T-cell (primary cell): ENCODE data around the gene CCR2. TPM values are rescaled to one million over a fixed set of nuclear protein-coding genes. Genes with fewer than 3 reads are reported as not detected.

Experiments
- ATAC-seq, 4 experiments: fragments of 200-7000 bp in 3 of 4; fragments of 150-1000 bp in 1 of 4; cut with Tn5 transposase; replicated peaks in 1 of 4; 1 replicate in 3 of 4; 2 replicates in 1 of 4; pipeline ENCODE4 v1.10.0; 2021; ENCODE audit warnings: moderate library complexity in 3 of 4, mild to moderate bottlenecking in 2 of 4, moderate number of reproducible peaks in 1 of 4
- CTCF ChIA-PET, 2 donors: fragments of 300-600 bp; sonication (Branson Sonifier 250); formaldehyde crosslinking; loops; one replicate each; lab custom pipeline; 2022; ENCODE audit warnings: antibody characterized with exemption in 2 of 2; lab: Charles Lee
- POLR2A ChIA-PET, 2 donors: fragments of 300-600 bp; sonication (Branson Sonifier 250); formaldehyde crosslinking; loops; one replicate each; lab custom pipeline; 2022; ENCODE audit warnings: antibody characterized with exemption in 2 of 2; lab: Charles Lee
- DNase-seq, 35 experiments: peaks; one replicate each; pipeline versions ENCODE4 v3.0.0 to v3.0.0-alpha.2; 2013 to 2023
- H3K27ac ChIP-seq: one replicate; pipeline ENCODE4 v1.5.1; 2013; ENCODE audit warnings: low read length
- H3K27me3 ChIP-seq, 2 experiments: replicated peaks in 1 of 2; 1 replicate in 1 of 2; 2 replicates in 1 of 2; pipeline versions ENCODE4 v1.6.1 to v1.7.0; 2013; ENCODE audit warnings: low read length in 1 of 2, mixed read lengths in 1 of 2; ENCODE audit not compliant: control insufficient read depth in 2 of 2, insufficient read depth in 2 of 2; ENCODE audit errors: extremely low read depth in 1 of 2
- H3K36me3 ChIP-seq, 2 donors: 1 replicate in 1 of 2; 2 replicates in 1 of 2; pipeline versions ENCODE4 v1.6.1 to v1.7.0; 2013; ENCODE audit warnings: low read length in 1 of 2; ENCODE audit not compliant: control insufficient read depth in 2 of 2, insufficient read depth in 1 of 2; ENCODE audit errors: extremely low read depth in 1 of 2
- H3K4me1 ChIP-seq, 2 experiments: 1 replicate in 1 of 2; 2 replicates in 1 of 2; pipeline versions ENCODE4 v1.6.1 to v1.7.0; 2013; ENCODE audit warnings: low read length in 2 of 2, mixed read lengths in 1 of 2; ENCODE audit not compliant: insufficient read depth in 2 of 2, control insufficient read depth in 1 of 2; ENCODE audit errors: extremely low read depth in 1 of 2
- H3K4me3 ChIP-seq, 2 donors: 1 replicate in 1 of 2; 2 replicates in 1 of 2; pipeline versions ENCODE4 v1.5.1 to v1.7.0; 2013; ENCODE audit warnings: mild to moderate bottlenecking in 2 of 2, low read length in 1 of 2, moderate library complexity in 1 of 2; ENCODE audit not compliant: control insufficient read depth in 1 of 2; ENCODE audit errors: extremely low read depth in 1 of 2
- H3K9me3 ChIP-seq: 2 replicates; pipeline ENCODE4 v1.7.0; 2013
- H3K27ac Mint-ChIP-seq, 2 donors: one replicate each; pipeline ENCODE4 v1.8.0; 2020 to 2021; ENCODE audit warnings: mild to moderate bottlenecking in 2 of 2, mixed read lengths in 2 of 2
- H3K27me3 Mint-ChIP-seq, 2 donors: one replicate each; pipeline ENCODE4 v1.8.0; 2021 to 2022; ENCODE audit warnings: mixed read lengths in 2 of 2
- H3K36me3 Mint-ChIP-seq: one replicate; pipeline ENCODE4 v1.8.0; 2021; ENCODE audit warnings: mixed read lengths
- H3K4me1 Mint-ChIP-seq, 3 donors: one replicate each; pipeline ENCODE4 v1.8.0; 2020 to 2022; ENCODE audit warnings: mixed read lengths in 3 of 3, mild to moderate bottlenecking in 1 of 3
- H3K4me3 Mint-ChIP-seq, 3 donors: one replicate each; pipeline ENCODE4 v1.8.0; 2020 to 2022; ENCODE audit warnings: mild to moderate bottlenecking in 3 of 3, mixed read lengths in 3 of 3, moderate library complexity in 3 of 3
- H3K9me3 Mint-ChIP-seq, 3 donors: one replicate each; pipeline ENCODE4 v1.8.0; 2020 to 2022; ENCODE audit warnings: mixed read lengths in 3 of 3
- WGBS: methylation state at CpG from one replicate; pipeline ENCODE4 v1.1.5; 2013; ENCODE audit warnings: missing lambda C conversion rate; ENCODE audit not compliant: insufficient coverage; 5-methylcytosine and 5-hydroxymethylcytosine counted together
- total RNA-seq, 35 experiments: library from RNA in 6 of 35; stranded (reverse) in 6 of 35; fragments of 120-200 nt in 1 of 35; gene quantifications; one replicate each; pipeline versions ENCODE4 v1.2.1 to v1.2.4 and lab custom pipeline; 2013 to 2026

The CCR2 gene
- total RNA-seq, 5 donors from 2014 or later (not counting 1 experiment from before 2014, with no cell fraction given) = 3.3 to 15.1 (median 8.1) TPM

DNA sequence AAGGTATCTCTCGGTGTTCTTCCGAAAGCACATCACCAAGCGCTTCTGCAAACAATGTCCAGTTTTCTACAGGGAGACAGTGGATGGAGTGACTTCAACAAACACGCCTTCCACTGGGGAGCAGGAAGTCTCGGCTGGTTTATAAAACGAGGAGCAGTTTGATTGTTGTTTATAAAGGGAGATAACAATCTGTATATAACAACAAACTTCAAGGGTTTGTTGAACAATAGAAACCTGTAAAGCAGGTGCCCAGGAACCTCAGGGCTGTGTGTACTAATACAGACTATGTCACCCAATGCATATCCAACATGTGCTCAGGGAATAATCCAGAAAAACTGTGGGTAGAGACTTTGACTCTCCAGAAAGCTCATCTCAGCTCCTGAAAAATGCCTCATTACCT, 4.6 kb downstream of the CCR2 start:
- H3K27ac Mint-ChIP-seq = peak overlapping the region; percentile 63 to 81
- no peak for ATAC-seq
- peaks cover 14 to 35% of the 10 kb centered on the region in 2 experiments for H3K4me1 ChIP-seq
- H3K27me3 ChIP-seq = no peaks in the 10 kb centered on the region
- peak overlapping the region in 1 of 3 donors; percentile 2 for H3K4me3 Mint-ChIP-seq
- no peaks in the 10 kb centered on the region for H3K9me3 ChIP-seq
- POLR2A ChIA-PET = no interaction called here
- 78% methylated on average over 3 of the region's 6 CpGs for WGBS
- CTCF ChIA-PET = no interaction called here
- peaks cover 2 to 10% of the 10 kb centered on the region in 2 donors for H3K27me3 Mint-ChIP-seq
- no peaks in the 10 kb centered on the region for H3K36me3 ChIP-seq
- peaks cover 21 to 74% (median 49%) of the 10 kb centered on the region in 3 donors for H3K4me1 Mint-ChIP-seq
- H3K27ac ChIP-seq = no peak overlapping the region
- no peak overlapping the region for H3K4me3 ChIP-seq
- DNase-seq = no peak
- H3K9me3 Mint-ChIP-seq = no peaks in the 10 kb centered on the region
- no peaks in the 10 kb centered on the region for H3K36me3 Mint-ChIP-seq

DNA sequence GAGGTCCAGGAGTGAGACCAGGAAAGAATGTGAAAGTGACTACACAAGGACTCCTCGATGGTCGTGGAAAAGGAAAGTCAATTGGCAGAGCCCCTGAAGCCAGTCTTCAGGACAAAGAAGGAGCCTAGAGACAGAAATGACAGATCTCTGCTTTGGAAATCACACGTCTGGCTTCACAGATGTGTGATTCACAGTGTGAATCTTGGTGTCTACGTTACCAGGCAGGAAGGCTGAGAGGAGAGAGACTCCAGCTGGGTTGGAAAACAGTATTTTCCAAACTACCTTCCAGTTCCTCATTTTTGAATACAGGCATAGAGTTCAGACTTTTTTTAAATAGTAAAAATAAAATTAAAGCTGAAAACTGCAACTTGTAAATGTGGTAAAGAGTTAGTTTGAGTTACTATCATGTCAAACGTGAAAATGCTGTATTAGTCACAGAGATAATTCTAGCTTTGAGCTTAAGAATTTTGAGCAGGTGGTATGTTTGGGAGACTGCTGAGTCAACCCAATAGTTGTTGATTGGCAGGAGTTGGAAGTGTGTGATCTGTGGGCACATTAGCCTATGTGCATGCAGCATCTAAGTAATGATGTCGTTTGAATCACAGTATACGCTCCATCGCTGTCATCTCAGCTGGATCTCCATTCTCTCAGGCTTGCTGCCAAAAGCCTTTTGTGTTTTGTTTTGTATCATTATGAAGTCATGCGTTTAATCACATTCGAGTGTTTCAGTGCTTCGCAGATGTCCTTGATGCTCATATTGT, 6.0 kb downstream of the CCR2 start:
- Histone ChIP-seq H3K27me3 (no peaks in the 10 kb centered on the region), H3K4me3 (no peak overlapping the region), H3K27ac (peak overlapping the region; percentile 42), H3K4me1 (peaks cover 2 to 29% of the 10 kb centered on the region in 2 experiments), H3K9me3 (no peaks in the 10 kb centered on the region), H3K36me3 (no peaks in the 10 kb centered on the region)
- H3K36me3 Mint-ChIP-seq = no peaks in the 10 kb centered on the region
- POLR2A ChIA-PET = no interaction called here
- H3K27ac Mint-ChIP-seq = peak overlapping the region; percentile 65 to 80
- no peaks in the 10 kb centered on the region for H3K9me3 Mint-ChIP-seq
- WGBS = 38% methylated on average over 6 of the region's 11 CpGs
- ATAC-seq (peak; percentile 41 to 50 (median 46)), DNase-seq (no peak)
- CTCF ChIA-PET = interaction anchor here in 1 of 2 donors (0.7 to 1.9 kb wide), 3 partner anchors 10 to 84 kb away, joined by 3 to 14 read pairs (median 5); partner anchors contain the start of gene CCR5
- H3K27me3 Mint-ChIP-seq = peaks cover 0 to 10% of the 10 kb centered on the region in 2 donors
- H3K4me1 Mint-ChIP-seq = peaks cover 7 to 65% (median 40%) of the 10 kb centered on the region in 3 donors
- peak overlapping the region in 2 of 3 donors; percentile 26 to 41 for H3K4me3 Mint-ChIP-seq

DNA sequence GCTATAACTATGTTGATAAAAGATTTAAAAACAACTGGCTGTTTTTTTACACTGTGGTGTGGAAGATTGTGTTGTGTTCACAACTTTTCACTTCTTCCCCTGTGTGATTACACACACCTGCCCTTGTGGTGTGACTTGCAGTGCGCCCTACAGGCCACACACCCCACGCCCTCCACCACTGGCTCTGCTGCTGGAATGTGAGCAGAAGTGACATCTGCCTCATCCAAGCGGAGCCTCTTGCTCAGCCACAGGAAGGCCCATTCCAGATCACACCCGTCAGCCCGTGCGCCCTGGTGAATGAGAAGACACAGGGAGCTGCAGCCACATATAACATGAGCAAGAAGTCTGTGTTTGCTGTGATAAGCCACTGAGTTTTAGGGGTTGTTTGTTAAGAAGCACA, 7.0 kb downstream of the CCR2 start:
- ChIA-PET CTCF (interaction anchor here in 1 of 2 donors (1.0 to 1.9 kb wide), 2 partner anchors 9 to 10 kb away, joined by 4 to 14 read pairs; partner anchors contain the start of gene CCR5), POLR2A (no interaction called here)
- Histone ChIP-seq H3K27me3 (no peaks in the 10 kb centered on the region), H3K36me3 (no peaks in the 10 kb centered on the region), H3K27ac (peak overlapping the region; percentile 43), H3K9me3 (no peaks in the 10 kb centered on the region), H3K4me3 (no peak overlapping the region), H3K4me1 (peaks cover 0 to 34% of the 10 kb centered on the region in 2 experiments)
- 30% methylated on average over 2 of the region's 6 CpGs for WGBS
- no peak overlapping the region for H3K4me3 Mint-ChIP-seq
- H3K9me3 Mint-ChIP-seq = no peaks in the 10 kb centered on the region
- peak overlapping the region; percentile 75 to 80 for H3K27ac Mint-ChIP-seq
- peaks cover 0 to 61% (median 36%) of the 10 kb centered on the region in 3 donors for H3K4me1 Mint-ChIP-seq
- H3K36me3 Mint-ChIP-seq = no peaks in the 10 kb centered on the region
- DNase-seq (peak in 1 of 35 experiments; percentile 12), ATAC-seq (peak in 2 of 4 experiments; percentile 20 to 45)
- H3K27me3 Mint-ChIP-seq = peaks cover 0 to 4% of the 10 kb centered on the region in 2 donors

DNA sequence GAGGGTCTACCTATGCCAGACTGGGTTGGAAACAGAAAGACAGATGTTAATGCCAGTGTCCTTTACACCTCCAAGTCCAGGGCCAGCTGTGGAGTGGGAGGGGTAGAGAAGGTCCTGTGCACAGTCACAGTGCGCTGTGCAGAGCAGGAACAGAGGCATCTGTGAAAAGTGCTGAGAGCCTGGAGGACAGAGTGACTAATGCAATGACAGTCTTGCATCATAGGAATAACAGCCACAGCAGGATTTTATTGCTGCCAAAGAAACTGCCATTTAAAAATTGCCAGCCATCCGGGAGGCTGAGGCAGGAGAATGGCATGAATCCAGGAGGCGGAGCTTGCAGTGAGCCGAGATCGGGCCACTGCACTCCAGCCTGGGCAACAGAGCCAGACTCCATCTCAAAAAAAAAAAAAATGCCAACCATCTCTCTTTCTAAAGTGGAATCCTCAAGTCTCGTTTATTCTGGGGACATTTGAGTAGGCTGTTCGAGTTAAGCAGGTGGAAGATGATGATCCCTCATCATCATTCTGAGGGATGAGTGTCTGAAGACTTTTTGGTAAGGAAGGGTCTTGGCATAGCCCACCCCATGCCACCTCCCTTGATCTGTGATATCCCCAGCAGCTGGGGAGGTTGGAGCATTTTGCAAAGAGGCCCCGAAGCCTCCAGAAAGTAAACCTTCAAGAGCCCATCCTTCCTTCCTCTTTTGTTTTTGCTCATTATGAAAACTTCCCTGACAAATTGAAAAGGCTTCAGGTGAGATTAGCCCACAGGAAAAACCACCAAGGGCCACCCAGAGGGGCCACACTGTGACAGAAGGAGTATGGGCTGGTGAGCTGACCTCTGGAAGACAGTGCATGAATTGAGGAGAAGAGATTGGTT, 7.7 kb downstream of the CCR2 start:
- H3K27me3 ChIP-seq = no peaks in the 10 kb centered on the region
- no peak overlapping the region for H3K4me3 ChIP-seq
- H3K4me1 Mint-ChIP-seq = peaks cover 0 to 62% (median 33%) of the 10 kb centered on the region in 3 donors
- H3K27ac Mint-ChIP-seq = peak overlapping the region; percentile 75 to 80
- no peak overlapping the region for H3K4me3 Mint-ChIP-seq
- no peaks in the 10 kb centered on the region for H3K36me3 ChIP-seq
- H3K36me3 Mint-ChIP-seq = no peaks in the 10 kb centered on the region
- no peaks in the 10 kb centered on the region for H3K9me3 Mint-ChIP-seq
- no peaks in the 10 kb centered on the region for H3K27me3 Mint-ChIP-seq
- H3K4me1 ChIP-seq = peaks cover 0 to 42% of the 10 kb centered on the region in 2 experiments
- POLR2A ChIA-PET = no interaction called here
- no peaks in the 10 kb centered on the region for H3K9me3 ChIP-seq
- WGBS = 81% methylated on average over 2 of the region's 8 CpGs
- CTCF ChIA-PET = interaction anchor here in 1 of 2 donors (1.0 kb wide), 1 partner anchor 10 kb away, joined by 4 read pairs; the partner anchor contains the start of gene CCR5
- H3K27ac ChIP-seq = peak overlapping the region; percentile 43
- peak in 2 of 4 experiments; percentile 33 to 34 for ATAC-seq
- DNase-seq = no peak

DNA sequence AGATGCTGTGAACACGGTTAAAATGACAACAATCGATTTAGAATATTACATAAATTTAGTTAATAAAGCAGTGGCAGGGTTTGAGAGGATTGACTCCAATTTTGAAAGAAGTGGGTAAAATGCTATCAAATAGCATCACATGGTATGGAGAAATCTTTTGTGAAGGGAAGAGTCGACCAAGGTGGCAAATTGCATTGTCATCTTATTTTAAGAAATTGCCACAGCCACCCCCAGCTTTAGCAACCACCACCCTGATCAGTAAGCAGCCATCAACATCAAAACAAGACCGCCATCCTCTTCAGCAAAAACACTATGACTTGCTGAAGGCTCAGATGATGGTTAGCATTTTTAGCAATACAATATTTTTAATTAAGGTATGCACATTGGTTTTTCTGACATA, 11.1 kb downstream of the CCR2 start:
- Mint-ChIP-seq H3K4me1 (peaks cover 23 to 59% (median 39%) of the 10 kb centered on the region in 3 donors), H3K27me3 (no peaks in the 10 kb centered on the region), H3K36me3 (no peaks in the 10 kb centered on the region), H3K4me3 (no peak overlapping the region), H3K9me3 (no peaks in the 10 kb centered on the region), H3K27ac (no peak overlapping the region)
- DNase-seq (no peak), ATAC-seq (no peak)
- H3K36me3 ChIP-seq = no peaks in the 10 kb centered on the region
- H3K27me3 ChIP-seq = no peaks in the 10 kb centered on the region
- CTCF ChIA-PET = no interaction called here
- H3K4me1 ChIP-seq = peaks cover 10 to 62% of the 10 kb centered on the region in 2 experiments
- no peak overlapping the region for H3K4me3 ChIP-seq
- POLR2A ChIA-PET = no interaction called here
- WGBS = no CpG with 5 or more reads among the region's 4 CpGs
- H3K9me3 ChIP-seq = no peaks in the 10 kb centered on the region
- H3K27ac ChIP-seq = no peak overlapping the region
